HK-2 (cell line): ENCODE results near the gene MLX.
"Not testable (repeated sequence)": the region's sequence is repeated elsewhere in the genome, so short reads cannot be mapped to it uniquely, and the experiment has no call there.

Experiments
- DNase-seq: peaks from one replicate; pipeline ENCODE4 v3.0.0-alpha.2; 2018; ENCODE audit not compliant: unreplicated experiment

MLX gene

GRCh38 chr17:42555122-42555622 is 11.7 kb upstream of the MLX start:
- no peak for DNase-seq

DNA sequence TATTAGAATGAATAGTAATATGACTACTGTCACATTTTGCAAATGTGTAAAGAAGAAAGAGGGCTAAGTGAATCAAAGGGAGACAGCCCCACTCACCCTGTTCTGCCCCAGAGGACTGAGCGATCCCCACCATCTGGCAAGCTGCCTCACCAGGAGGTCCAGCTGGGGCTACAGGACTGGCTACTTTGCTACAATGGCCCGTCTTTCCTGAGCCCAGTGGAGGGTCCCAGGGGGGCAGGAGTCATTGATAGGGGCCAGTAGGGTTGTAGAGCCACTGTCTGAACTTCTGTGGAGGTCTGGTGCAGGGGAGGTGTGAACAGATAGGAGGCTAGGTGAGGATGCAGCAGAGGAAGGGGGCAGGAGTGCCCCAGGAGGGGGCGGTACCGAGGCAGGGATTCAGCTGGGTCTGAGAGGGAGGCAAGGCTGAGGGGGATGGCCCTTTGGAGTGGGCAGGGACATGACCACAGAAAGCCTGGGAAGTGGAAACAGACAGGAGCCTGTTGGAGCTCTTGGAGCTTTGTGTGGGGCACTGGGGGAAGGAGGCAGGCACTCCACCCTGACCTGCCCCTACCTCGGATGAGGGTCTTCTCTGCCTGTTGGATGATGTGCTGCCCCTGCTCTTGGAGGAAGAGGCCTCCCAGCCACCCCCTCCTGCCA is 10.8 kb upstream of the MLX start:
- DNase-seq = not testable (repeated sequence)

- DNase-seq = no peak
Observed at GRCh38 chr17:42559075-42559474, 7.8 kb upstream of the MLX start.

- DNase-seq = no peak
Observed at GRCh38 chr17:42560246-42560645, 6.7 kb upstream of the MLX start.

DNA sequence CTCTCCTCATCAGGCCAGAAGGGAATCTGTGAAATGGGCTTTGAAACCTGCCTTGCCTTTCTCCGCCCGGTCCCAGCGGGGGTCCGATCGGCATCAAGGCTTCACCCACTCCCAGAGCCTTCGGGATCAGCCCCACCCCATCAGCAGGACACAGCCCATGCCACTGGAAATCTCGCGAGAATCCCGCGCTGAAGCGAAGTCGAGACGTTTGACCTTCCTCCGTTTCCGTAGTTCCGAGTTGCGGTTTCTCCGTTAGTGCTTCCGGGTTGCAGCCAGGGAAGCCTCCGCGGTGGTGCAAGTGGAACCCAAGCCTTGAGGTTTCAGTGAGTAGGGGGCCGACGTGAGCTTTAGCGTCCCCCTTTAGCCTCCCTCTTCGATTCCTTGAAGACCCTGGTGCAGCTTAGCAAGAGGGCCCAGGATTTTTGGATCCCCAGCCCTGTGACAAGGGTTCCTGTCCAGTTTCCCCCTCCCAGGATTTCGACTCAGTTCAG is 5.0 kb upstream of the MLX start, which contains the start of gene COASY:
Gene COASY (plus strand): TSS at position 252 of the 491 bp plus-strand sequence. CDS start 475 bp downstream, outside the sequence.
- peak; percentile 97 for DNase-seq

DNA sequence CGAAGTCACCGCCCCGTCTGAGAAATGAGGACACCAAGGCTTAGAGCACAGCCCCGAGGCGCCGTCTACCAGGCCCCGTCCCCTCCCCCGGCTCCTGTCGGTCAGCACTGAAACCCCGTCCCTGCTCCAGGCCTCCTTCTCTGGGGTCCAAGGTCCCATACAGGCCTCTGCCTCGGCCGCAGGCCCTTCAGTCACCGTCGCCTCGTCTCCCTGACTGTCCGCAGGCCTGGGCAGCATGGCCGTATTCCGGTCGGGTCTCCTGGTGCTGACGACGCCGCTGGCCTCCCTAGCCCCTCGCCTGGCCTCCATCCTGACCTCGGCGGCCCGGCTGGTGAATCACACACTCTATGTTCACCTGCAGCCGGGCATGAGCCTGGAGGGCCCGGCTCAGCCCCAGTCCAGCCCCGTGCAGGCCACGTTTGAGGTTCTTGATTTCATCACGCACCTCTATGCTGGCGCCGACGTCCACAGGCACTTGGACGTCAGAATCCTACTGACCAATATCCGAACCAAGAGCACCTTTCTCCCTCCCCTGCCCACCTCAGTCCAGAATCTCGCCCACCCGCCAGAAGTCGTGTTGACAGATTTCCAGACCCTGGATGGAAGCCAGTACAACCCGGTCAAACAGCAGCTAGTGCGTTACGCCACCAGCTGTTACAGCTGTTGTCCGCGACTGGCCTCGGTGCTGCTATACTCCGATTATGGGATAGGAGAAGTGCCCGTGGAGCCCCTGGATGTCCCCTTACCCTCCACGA is 4.3 kb upstream of the MLX start:
- peak; percentile 53 for DNase-seq

DNA sequence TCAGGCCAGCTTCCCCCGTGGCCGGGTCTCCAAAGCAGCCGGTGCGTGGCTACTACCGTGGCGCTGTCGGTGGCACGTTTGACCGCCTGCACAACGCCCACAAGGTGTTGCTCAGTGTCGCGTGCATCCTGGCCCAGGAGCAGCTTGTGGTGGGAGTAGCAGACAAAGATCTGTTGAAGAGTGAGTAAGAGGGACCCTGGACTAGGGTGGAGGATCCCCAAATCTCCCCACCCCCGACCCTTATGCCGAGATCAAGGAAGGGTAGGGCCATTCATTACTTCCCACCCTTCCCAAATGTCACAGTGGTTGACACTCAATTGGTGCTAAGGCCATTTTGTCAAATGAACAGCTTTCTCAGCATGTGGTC is 3.8 kb upstream of the MLX start:
- DNase-seq = no peak

- DNase-seq = no peak
Observed at GRCh38 chr17:42563543-42563942, 3.4 kb upstream of the MLX start.

- DNase-seq = no peak
Observed at GRCh38 chr17:42563950-42564349, 3.0 kb upstream of the MLX start.

DNA sequence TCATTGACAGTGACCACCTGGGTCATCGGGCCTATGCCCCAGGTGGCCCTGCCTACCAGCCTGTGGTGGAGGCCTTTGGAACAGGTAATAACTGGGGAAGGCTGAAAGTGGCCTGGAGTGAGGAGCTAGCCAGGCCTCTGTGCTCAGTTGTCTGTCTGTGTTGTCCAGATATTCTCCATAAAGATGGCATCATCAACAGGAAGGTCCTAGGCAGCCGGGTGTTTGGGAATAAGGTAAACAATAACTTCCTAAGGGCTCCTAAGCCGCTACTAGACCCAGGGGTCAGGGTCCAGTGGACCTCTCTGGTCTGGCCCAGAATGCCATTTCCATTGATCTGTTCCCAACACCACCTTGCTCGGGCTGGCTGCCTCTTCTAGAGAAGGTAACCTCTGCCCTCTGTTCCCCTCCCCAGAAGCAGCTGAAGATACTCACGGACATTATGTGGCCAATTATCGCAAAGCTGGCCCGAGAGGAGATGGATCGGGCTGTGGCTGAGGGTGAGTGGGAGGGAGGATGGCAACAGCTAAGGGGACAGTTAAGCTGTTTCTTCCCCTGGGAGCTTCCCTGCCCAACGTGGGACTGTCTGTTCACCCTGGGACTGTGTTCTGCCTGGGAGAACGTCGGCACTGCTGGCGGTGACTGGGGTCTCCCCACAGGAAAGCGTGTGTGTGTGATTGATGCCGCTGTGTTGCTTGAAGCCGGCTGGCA is 1.9 kb upstream of the MLX start:
- DNase-seq = no peak

DNA sequence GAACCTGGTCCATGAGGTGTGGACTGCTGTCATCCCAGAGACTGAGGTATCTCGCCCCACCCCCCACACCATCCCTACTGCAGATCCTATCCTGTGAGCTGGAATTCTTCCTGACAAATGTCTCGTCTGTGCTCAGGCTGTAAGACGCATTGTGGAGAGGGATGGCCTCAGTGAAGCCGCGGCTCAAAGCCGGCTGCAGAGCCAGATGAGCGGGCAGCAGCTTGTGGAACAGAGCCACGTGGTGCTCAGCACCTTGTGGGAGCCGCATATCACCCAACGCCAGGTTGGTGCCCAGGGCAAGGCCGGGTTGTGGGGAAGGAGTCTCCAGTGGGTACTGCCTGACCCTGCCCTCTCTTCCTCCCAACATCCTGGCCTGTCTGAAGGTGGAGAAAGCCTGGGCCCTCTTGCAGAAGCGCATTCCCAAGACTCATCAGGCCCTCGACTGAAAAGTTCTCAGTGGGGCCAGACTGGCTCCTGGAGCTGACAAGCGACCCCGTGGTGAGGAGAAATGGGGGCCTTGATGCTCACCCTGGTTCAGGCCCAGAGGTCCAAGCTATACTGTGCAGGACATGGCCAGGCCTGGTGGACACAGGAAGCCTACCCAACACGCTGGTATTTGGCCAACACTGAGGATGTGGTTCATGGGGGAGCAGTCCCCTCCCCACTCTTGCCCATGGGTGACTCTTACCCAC is 1.2 kb upstream of the MLX start:
- DNase-seq = no peak

DNA sequence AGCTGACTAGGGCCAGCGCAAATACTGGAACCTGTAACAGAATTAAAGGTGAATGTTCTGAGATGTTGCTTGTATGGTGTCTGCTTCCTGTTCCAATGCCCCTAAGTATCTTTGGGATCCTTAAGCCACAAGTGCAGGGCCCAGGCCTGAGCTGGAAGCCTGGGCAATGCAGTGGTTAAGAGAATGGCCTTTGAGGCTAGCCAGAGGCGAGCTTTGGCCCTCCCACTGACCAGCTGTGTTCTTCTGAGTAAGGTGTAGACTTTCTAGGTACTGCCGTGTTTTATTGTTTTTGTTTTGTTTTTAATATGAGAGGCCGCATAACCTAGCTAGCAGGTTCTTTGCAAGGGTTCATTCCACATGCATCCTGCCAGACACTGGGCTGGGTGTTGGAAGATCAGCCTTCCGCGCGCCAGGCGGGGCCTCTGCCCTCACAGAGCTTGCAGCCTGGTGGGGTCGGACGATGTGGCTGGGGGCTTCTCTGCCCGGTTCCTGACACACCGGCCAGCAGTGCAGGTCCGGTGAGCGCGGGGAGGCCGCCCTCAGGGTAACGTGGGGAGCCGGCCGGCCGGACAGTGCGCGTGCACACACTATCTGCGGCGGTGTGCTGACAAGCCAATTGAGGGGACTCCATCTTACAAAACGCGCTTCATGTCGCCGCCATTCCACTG is 551 bp upstream of the MLX start:
- DNase-seq = no peak

DNA sequence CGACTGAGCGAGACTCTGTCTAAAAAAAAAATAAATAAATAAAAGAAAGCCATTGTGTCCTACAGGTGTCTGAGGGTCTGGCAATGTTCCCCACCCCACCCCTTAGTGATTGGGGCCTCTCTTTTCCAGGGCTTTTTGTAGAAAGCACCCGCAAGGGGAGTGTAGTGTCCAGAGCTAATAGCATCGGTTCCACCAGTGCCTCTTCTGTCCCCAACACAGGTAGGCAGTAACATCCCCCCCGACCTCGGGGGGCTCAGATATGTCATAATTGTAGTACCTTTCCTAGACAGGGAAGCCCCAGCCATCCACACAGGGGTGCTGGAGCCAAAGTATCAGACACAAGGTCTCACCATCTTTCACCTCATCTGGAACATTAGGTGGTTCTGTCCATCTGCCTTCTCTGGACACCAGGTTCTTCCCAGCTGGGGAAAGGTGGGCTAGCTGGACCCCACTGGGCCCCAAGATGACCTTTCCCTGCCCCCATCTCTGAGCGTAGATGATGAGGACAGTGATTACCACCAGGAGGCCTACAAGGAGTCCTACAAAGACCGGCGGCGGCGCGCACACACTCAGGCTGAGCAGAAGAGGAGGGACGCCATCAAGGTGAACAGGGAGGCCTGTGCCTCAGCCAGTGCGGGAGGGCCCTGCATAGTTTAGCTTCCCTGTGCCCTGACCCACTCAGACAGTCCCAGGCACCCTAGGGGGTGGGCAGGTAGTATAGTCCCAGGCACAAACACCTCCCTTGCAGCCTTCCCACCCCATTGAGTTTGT is 1.6 kb downstream of the MLX start:
- DNase-seq = no peak

- no peak for DNase-seq
Observed at GRCh38 chr17:42571435-42572225, 4.7 kb downstream of the MLX start.

GRCh38 chr17:42573095-42573494 is 6.2 kb downstream of the MLX start:
- DNase-seq = no peak

GRCh38 chr17:42574463-42574862 is 7.6 kb downstream of the MLX start:
- DNase-seq = no peak

DNA sequence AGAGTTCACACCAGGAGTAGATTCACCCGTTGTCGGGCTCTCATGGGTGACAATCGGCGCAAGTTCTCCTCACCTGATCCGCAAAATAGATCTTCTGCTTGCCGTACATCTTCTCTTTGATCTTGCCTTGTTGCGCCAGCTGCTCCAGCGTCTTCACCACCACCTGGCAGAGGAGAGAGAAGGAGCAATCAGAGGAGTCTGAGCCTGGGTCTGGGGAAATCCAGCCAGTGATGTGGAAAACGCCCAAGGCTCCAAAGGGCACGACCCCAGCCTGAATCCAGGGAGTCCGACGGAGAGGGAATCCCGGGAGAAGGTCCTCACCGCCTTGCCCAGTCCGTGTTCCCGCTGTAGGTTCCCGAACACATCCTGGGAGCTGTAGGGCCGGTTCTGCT is 10.2 kb downstream of the MLX start:
- no peak for DNase-seq

- peak; percentile 96 for DNase-seq
Observed at GRCh38 chr17:42577532-42578281, 10.8 kb downstream of the MLX start, which contains the start of gene PSMC3IP. Gene PSMC3IP (minus strand): TSS chr17:42577729. CDS start chr17:42577686, 43 bp downstream.
